OCI-LY7 (cell line): ENCODE data around the gene PLEKHA5.

Experiments used
- EZH2phosphoT487 ChIP-seq: fragments of 200-600 bp; sonication (generic); IDR thresholded peaks from 2 replicates; pipeline ENCODE4 v1.6.1; 2018; ENCODE audit warnings: low read depth, borderline replicate concordance, mild to moderate bottlenecking, mixed run types, antibody characterized with exemption, low read length, moderate library complexity, mixed read lengths
- TF ChIP-seq, protein P1 (sequence below): fragments of 200-600 bp; sonication (generic); conservative IDR thresholded peaks from 2 replicates; pipeline ENCODE4 v1.5.1; 2014; ENCODE audit warnings: mild to moderate bottlenecking, antibody characterized with exemption, low read length, moderate library complexity, mixed read lengths

DNA sequence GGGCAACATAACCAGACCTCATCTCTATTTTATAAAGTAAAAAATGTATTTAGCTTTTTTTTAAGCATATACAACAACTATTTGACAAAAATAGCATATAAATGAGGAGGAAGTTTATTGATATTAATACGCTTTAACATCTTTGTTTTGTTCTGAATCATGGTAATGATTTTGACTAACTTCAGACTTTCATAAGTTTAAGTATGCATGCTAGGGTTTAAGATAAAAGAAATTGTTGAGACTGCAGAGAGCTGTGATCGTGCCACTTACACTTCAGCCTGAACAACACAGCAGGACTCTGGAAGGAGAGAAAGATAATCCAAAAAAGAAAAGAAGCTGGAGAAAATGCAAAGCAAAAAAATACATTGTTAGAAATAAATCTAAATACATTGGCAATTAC is 221.8 kb downstream of the PLEKHA5 start:
- TF ChIP-seq, protein P1, sequence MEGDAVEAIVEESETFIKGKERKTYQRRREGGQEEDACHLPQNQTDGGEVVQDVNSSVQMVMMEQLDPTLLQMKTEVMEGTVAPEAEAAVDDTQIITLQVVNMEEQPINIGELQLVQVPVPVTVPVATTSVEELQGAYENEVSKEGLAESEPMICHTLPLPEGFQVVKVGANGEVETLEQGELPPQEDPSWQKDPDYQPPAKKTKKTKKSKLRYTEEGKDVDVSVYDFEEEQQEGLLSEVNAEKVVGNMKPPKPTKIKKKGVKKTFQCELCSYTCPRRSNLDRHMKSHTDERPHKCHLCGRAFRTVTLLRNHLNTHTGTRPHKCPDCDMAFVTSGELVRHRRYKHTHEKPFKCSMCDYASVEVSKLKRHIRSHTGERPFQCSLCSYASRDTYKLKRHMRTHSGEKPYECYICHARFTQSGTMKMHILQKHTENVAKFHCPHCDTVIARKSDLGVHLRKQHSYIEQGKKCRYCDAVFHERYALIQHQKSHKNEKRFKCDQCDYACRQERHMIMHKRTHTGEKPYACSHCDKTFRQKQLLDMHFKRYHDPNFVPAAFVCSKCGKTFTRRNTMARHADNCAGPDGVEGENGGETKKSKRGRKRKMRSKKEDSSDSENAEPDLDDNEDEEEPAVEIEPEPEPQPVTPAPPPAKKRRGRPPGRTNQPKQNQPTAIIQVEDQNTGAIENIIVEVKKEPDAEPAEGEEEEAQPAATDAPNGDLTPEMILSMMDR: no peak
- no peak for TF ChIP-seq EZH2phosphoT487
